ENCODE results near the gene TMEM220.
A peak's percentile ranks its signal among the peaks of the same experiment; 100 is the strongest.
"Not testable (repeated sequence)": the region's sequence is repeated elsewhere in the genome, so short reads cannot be mapped to it uniquely, and the experiment has no call there.

TMEM220 gene

GRCh38 chr17:10727192-10727591 is 2.6 kb downstream of the TMEM220 start:
- no peak for DNase-seq

- DNase-seq = no peak
Observed at GRCh38 chr17:10726196-10726595, 3.6 kb downstream of the TMEM220 start.

GRCh38 chr17:10725262-10725661 is 4.6 kb downstream of the TMEM220 start:
- no peak for DNase-seq

- DNase-seq = no peak
Observed at GRCh38 chr17:10724546-10725195, 5.2 kb downstream of the TMEM220 start.

GRCh38 chr17:10718547-10718946 is 11.3 kb downstream of the TMEM220 start:
- no peak for DNase-seq

GRCh38 chr17:10716218-10716617 is 13.6 kb downstream of the TMEM220 start:
- DNase-seq = no peak

GRCh38 chr17:10713318-10713717 is 16.5 kb downstream of the TMEM220 start:
- no peak for DNase-seq

GRCh38 chr17:10705727-10706126 is 24.1 kb downstream of the TMEM220 start:
- DNase-seq = no peak

- no peak for DNase-seq
Observed at GRCh38 chr17:10702574-10702973, 27.2 kb downstream of the TMEM220 start.

- no peak for DNase-seq
Observed at GRCh38 chr17:10699856-10700255, 30.0 kb downstream of the TMEM220 start.

GRCh38 chr17:10698096-10698818 is 31.6 kb downstream of the TMEM220 start:
- no peak for DNase-seq

- DNase-seq = peak; percentile 90
Observed at GRCh38 chr17:10697092-10698081, 32.4 kb downstream of the TMEM220 start, which contains the start of the genes ADPRM and SCO1. Gene ADPRM, plus strand, starts transcription at chr17:10697594. Its CDS starts 7,333 bp downstream, at chr17:10704927. Gene SCO1, minus strand, starts transcription at chr17:10697533. Its CDS starts 26 bp downstream, at chr17:10697507.

- DNase-seq = not testable (repeated sequence)
Observed at GRCh38 chr17:10695875-10696407, 33.9 kb downstream of the TMEM220 start.

- no peak for DNase-seq
Observed at GRCh38 chr17:10687499-10687898, 42.3 kb downstream of the TMEM220 start.

- no peak for DNase-seq
Observed at GRCh38 chr17:10683853-10684252, 46.0 kb downstream of the TMEM220 start.

GRCh38 chr17:10681866-10682446 is 47.9 kb downstream of the TMEM220 start:
- DNase-seq = no peak

GRCh38 chr17:10674704-10675103 is 55.1 kb downstream of the TMEM220 start:
- no peak for DNase-seq

GRCh38 chr17:10673312-10673711 is 56.5 kb downstream of the TMEM220 start:
- no peak for DNase-seq

GRCh38 chr17:10668775-10669174 is 61.0 kb downstream of the TMEM220 start:
- no peak for DNase-seq

GRCh38 chr17:10666906-10667305 is 62.9 kb downstream of the TMEM220 start:
- DNase-seq = no peak

- DNase-seq = no peak
Observed at GRCh38 chr17:10664571-10664970, 65.3 kb downstream of the TMEM220 start.
